ENCODE measurements around the gene CTU2. TPM values are rescaled to one million over a fixed set of nuclear protein-coding genes. Genes with fewer than 3 reads are reported as not detected.
A peak's percentile ranks its signal among the peaks of the same experiment; 100 is the strongest.

CTU2 gene
- total and polyA plus RNA-seq, 9 of the 15 experiments (the other 6 are each of a cell fraction or from before 2014, with no cell fraction given) = 1.3 to 105 (median 23.2) TPM

DNA sequence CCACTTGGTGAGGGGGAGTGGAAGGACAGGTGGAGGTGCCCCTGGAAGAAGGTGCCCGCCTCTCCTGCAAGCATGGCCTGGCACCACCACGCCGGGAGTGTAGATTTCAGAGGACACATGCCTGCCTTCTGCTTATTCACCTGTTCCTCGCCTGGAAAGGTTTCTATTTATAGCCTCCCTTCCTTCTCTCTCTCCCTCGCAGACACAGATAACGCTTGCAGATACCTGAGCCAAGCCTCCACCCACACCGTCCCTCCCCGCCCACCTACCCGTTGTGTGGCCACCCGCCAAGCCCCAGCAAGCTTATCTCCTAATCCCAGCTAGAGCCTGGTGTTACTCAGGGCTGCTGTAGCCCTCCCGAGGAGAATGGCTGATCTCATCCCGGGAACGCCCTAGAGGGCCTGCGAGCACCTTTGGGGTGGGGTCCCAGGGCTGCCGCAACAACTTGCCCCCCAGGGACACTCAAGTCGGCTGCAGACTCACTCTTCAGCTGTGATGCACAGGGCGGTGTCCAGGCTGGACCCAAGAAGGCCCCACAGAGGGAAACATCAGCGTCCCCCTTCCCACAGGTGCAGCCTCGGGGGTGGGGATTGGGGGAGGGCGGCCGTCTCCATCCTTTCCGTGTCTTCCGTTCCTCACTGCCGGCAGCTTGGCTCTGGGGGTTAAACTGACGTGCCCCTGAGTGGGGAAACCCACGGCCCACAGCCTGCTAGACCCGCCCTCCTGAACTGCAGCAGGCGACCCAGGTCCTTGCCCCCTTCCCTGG lies 18.1 kb upstream of the CTU2 start (continued):
- TF ChIP-seq ADNP (tag; IDR thresholded peaks at IDR 0.05) = no peak
- no peak for TF ChIP-seq ZNF124 (CRISPR knock-in tag; IDR thresholded peaks at IDR 0.05)
- no peak for TF ChIP-seq RFX7 (CRISPR knock-in tag; IDR thresholded peaks at IDR 0.05)
- TF ChIP-seq FIP1L1 (IDR thresholded peaks at IDR 0.05; ENCODE audit: low read depth, low read length, poor library complexity, severe bottlenecking) = no peak
- peak; percentile 72 for TF ChIP-seq GATAD2A (IDR thresholded peaks at IDR 0.05)
- TF ChIP-seq MEF2D (tag; conservative IDR thresholded peaks at IDR 0.05; ENCODE audit: low read depth) = peak; percentile 99
- peak; percentile 69 to 95; a peak in 3 of 4 replicates for TF ChIP-seq RCOR1 (IDR thresholded peaks at IDR 0.05; ENCODE audit: borderline replicate concordance in 1 of 2, low read depth in 2 of 2, low read length in 2 of 2)
- no peak for TF ChIP-seq FOXJ2 (tag; IDR thresholded peaks at IDR 0.05)
- TF ChIP-seq PYGO2 (tag; IDR thresholded peaks at IDR 0.05) = no peak
- TF ChIP-seq RBFOX2 (IDR thresholded peaks at IDR 0.05; ENCODE audit: low read depth, low read length) = 0 out of 2 replicates have a peak, but pooled peaks have one; percentile 42
- TF ChIP-seq ZNF23 (CRISPR knock-in tag; IDR thresholded peaks at IDR 0.05) = no peak
- peak; percentile 90; the same call in 1 of the 2 replicates for TF ChIP-seq ZBED1 (IDR thresholded peaks at IDR 0.05)
- peak; percentile 73 for TF ChIP-seq NFE2 (IDR thresholded peaks at IDR 0.05; ENCODE audit: low read depth)
- TF ChIP-seq ZNF165 (CRISPR knock-in tag; IDR thresholded peaks at IDR 0.05; ENCODE audit: borderline replicate concordance) = no peak
- TF ChIP-seq, protein P1, sequence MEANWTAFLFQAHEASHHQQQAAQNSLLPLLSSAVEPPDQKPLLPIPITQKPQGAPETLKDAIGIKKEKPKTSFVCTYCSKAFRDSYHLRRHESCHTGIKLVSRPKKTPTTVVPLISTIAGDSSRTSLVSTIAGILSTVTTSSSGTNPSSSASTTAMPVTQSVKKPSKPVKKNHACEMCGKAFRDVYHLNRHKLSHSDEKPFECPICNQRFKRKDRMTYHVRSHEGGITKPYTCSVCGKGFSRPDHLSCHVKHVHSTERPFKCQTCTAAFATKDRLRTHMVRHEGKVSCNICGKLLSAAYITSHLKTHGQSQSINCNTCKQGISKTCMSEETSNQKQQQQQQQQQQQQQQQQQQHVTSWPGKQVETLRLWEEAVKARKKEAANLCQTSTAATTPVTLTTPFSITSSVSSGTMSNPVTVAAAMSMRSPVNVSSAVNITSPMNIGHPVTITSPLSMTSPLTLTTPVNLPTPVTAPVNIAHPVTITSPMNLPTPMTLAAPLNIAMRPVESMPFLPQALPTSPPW (CRISPR knock-in tag; IDR thresholded peaks at IDR 0.05) = peak; percentile 86
- TF ChIP-seq CBX5 (IDR thresholded peaks at IDR 0.05; ENCODE audit: borderline replicate concordance, low read depth) = peak; percentile 73; the same call in 1 of the 2 replicates
- TF ChIP-seq DACH1 (IDR thresholded peaks at IDR 0.05; ENCODE audit: partially characterized antibody) = peak; percentile 63
- TF ChIP-seq SP1 (CRISPR knock-in tag; IDR thresholded peaks at IDR 0.05) = peak; percentile 56
- peak; percentile 87; the same call in 1 of the 2 replicates for TF ChIP-seq EP300 (IDR thresholded peaks at IDR 0.05; ENCODE audit: low read length)
- 0 out of 4 replicates have a peak, but pooled peaks of 1 of the 2 experiments have one; percentile 34 for TF ChIP-seq SRF (CRISPR knock-in tag; IDR thresholded peaks at IDR 0.05)
- TF ChIP-seq CBX1 (IDR thresholded peaks at IDR 0.05; ENCODE audit: low read depth) = no peak
- 0 out of 4 replicates have a peak, but pooled peaks of 1 of the 2 experiments have one; percentile 22 for TF ChIP-seq ETV6 (IDR thresholded peaks at IDR 0.05; ENCODE audit: borderline replicate concordance in 1 of 2, low read depth in 2 of 2, low read length in 1 of 2)
- TF ChIP-seq ETV6 (CRISPR knock-in tag; IDR thresholded peaks at IDR 0.05; ENCODE audit: borderline replicate concordance) = no peak
- peak; percentile 96 for TF ChIP-seq TEAD4 (IDR thresholded peaks at IDR 0.05; ENCODE audit: low read length)
- no peak for TF ChIP-seq TEAD4 (CRISPR knock-in tag; IDR thresholded peaks at IDR 0.05; ENCODE audit: borderline replicate concordance)
- no peak for TF ChIP-seq ZNF764 (CRISPR knock-in tag; IDR thresholded peaks at IDR 0.05; ENCODE audit: low read depth)
- TF ChIP-seq SNIP1 (IDR thresholded peaks at IDR 0.05; ENCODE audit: low read depth) = no peak
- no peak for TF ChIP-seq ETV1 (tag; conservative IDR thresholded peaks at IDR 0.05; ENCODE audit: low read depth)
- TF ChIP-seq ZNF444 (CRISPR knock-in tag; IDR thresholded peaks at IDR 0.05) = no peak
- no peak for TF ChIP-seq PPARD (CRISPR knock-in tag; IDR thresholded peaks at IDR 0.05)
- TF ChIP-seq NRF1 (conservative IDR thresholded peaks at IDR 0.05 in 1 of 2, IDR thresholded peaks at IDR 0.05 in 1 of 2) = peak in 1 of 2 experiments; percentile 39; a peak in 1 of 4 replicates
- TF ChIP-seq MCM2 (IDR thresholded peaks at IDR 0.05; ENCODE audit: low read depth) = no peak
